Activated T-helper 9 cell treated with anti-CD3 and anti-CD28 coated beads, Interleukin-2, amount 50 U/mL, for 16 hours (primary cell): ENCODE results near the gene TGIF1.
"Not testable (repeated sequence)": the region's sequence is repeated elsewhere in the genome, so short reads cannot be mapped to it uniquely, and the experiment has no call there.

Experiments used
- DNase-seq: peaks from one replicate; pipeline ENCODE4 v3.0.0-alpha.2; 2020; ENCODE audit warnings: low read depth

Gene TGIF1

DNA sequence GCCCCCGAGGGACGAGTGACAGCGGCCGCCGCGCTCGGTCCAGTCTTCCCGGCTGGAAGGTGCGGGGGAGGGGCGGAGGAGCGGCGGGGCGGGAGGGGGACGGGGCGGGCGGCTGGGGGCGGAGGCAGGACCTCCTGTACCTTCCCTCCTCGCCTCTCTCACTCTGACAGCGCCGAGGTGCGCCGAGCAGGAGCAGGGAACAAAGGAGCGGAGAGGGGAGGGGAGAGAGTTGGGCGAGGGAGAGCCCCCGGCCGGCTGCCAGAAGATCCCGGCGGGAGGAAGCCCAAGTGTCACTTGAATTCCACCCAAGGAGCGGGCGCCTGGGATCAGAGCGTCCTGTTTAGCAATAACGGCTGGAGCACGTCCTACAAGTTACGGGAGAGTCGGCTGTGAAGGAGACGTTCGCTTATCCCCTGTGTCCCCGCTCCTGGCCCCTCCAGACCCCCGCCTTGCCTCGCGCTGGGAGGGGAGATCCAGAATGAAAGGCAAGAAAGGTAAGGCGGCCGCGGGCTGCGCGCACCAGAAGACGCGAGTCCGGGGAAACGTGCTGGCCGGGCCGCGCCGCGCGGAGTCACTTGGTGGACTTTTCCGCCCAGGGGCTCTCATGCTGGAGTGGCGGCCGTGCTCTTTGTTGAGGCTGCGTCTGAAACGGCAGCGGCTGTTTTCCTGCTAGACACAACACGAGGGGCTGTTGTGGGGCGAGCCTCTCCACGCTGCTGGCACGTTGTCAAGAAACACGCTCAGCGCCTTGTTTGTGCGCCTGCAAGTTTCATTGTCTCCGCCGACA lies at the start of gene TGIF1:
TSS of gene TGIF1 (plus strand) at position 161 of the 787 bp plus-strand sequence. CDS start at position 479, 318 bp downstream.
- DNase-seq = peak; percentile 62

DNA sequence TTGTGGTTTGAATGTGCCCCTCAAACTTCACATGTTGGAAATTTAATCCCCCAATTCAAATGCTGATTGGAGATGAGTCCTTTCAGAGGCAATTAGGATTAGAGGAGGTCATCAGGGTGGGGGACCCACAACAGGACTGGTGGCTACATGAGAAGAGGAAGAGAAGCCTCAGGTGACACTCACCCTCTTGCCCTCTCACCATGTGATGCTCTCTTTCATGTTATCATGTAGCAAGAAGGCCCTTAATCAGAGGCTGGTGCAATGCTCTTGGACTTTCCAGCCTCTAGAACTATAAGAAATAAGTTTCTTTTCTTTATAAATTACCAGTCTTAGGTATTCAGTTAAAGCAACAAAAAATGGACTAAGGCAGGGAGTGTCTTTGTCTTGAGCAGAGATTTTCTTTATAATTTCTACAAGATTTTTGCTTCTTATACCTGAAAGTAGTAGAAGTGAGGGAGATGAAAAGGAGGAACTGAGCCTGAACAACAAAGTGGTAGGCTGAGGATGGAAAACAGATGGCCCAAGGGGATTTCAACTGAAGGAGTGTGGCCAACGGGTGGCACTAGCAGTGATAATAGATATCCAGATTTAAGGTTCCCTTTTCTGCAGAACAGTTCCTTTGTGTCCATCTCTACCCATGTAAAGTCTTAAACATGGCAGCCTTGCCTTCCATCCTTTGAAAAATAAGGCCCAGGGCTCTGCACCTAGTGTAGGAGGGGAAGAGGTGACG lies 49.2 kb upstream of the TGIF1 start:
- no peak for DNase-seq

DNA sequence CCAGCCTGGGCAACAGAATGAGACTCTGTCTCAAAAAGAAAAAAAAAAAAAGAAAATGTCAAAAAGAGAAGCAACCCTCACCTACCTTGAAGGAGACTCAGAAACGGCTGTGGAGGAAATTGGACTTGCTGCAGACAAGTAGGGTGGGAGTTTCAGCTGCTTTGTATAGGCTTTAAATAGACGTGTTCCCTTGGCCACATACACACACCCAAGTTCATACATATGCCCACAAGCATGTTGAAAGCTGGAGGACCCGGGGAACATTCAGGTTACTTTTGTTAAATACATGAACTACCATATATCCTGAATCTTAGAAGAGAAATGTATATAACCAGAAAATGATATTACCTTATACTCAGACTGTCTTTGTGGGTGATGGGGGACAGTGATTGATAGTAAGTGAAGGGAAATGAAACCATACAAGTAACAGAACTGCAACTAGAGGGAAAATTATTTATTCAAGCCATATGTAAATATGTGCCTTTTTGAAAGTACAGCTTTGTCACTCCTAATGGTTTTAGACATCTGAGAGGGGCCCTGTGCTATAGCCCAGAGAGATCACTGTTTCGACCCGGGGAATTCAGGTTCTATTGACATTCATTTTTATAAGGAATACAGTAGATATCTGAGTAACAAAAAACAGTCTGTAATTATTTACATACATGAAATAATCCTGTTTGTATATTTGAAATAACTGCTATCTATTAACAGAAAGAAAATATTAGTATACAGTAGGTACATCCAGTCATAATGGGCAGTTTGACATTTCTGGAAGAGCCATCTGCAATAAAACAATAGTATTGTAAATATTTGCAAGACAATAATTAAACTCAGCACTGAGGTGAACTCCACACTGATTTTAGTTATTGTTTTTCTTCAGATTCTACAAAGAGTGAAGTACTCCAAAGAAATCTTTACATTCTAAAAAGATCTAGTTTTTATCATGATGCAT lies 48.0 kb upstream of the TGIF1 start:
- no peak for DNase-seq

DNA sequence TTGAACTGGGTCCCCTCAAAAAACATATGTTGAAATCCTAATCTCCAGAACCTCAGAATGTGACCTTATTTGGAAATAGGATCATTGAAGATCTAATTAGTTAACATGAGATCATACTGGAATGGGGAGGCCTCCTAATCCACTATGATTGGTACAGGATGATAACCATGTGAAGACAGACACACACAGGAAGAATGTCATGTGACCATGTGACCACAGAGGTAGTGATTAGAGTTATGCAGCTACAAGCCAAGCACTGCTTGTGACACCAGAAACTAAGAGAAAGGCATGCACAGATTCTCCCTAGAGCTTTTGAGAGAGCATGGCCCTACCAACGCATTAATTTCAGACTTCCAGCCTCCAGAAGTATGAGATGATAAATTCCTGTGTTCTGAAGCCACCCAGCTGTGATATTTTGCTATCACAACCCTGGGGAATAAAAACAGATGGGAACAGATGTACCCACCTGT lies 47.0 kb upstream of the TGIF1 start:
- no peak for DNase-seq

DNA sequence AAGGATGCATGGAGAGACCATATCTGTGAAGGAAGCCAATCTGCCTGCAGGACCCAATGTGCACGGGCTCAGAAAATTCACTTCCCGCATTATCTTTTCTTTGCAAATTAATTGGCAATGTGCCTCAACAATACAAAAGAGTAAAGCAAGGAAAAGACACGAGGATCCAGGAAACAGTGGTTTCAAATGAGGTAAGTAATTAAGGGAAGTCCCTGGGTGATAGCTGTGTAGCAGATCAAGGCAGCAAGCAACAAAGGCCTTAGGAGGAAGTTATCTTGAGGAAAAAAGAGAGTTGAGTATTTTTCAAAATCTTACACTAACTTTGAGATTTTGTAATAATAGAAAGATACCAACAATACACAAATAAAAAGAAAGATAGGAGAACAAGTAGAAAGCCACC lies 44.3 kb upstream of the TGIF1 start:
- DNase-seq = no peak

DNA sequence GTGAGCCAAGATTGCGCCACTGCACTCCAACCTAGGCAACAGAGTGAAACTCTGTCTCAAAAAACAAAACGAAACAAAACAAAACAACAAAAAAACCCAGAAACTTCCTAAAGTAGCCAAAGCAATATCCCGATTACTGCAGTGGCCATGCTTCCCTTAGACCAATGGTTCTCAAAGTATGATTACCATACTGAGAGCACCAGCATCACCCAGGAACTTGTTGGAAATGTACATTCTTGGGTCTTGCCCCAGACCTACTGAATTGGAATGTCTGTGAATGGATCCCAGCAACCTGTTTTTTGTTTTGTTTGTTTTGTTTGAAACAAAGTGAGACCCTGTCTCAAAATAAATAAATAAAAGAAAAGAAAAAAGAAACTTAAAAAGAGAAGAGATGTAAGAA lies 41.9 kb upstream of the TGIF1 start:
- DNase-seq = no peak

DNA sequence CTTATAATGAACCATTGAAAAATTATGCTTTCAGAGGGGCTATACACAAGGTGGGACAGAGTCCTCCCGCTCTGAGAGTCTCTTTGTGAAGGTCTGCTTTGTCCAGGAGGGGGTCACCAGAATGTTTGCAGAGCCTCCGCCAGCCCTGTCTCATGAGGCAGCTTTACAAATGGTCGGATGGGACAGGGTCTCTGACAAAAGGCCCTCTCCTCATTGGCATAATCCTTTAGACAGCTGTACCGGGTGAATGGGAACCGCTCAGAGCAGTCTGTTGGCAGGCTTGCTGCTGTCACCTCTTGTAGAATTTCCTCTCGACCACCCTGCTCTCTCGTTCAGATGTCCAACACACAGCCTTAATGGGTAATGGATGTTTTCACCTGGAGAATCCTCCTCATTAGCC lies 40.2 kb upstream of the TGIF1 start:
- DNase-seq = no peak

DNA sequence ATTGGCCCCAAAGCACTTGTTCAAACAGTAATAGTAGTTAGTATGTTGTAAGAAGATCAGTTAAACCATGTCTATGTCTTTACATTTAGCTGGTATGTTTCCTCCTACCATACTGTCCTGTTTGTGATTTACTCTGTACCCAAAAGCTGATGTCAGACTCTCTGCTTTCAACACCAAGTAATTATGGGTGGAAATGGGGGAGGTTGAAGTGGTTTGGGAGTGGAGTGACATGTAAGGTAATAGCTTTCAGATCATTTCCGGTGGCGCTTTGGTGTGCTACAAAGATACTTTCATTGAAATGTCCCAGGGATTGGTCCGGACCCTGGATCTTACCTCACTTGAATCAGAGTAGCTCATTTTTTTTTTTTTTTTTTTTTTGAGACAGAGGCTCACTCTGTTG lies 39.7 kb upstream of the TGIF1 start:
- no peak for DNase-seq

DNA sequence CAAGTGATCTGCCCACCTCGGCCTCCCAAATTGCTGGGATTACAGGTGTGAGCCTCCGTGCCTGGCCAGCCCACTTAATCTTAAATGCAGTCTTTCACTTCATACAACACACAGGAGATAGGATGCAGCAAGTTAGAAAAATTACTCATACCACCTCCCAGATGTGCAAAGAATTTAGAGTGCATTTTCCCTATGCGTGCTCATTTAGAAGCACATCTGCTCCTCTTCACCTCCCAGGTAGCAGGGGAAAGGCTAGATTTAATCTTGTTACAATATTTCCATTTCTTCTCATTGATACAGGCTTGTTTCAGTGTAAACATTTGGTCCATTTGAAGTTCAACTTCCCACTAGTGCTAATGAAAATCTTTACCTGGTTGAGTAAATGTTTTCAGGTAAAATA lies 39.1 kb upstream of the TGIF1 start:
- not testable (repeated sequence) for DNase-seq

DNA sequence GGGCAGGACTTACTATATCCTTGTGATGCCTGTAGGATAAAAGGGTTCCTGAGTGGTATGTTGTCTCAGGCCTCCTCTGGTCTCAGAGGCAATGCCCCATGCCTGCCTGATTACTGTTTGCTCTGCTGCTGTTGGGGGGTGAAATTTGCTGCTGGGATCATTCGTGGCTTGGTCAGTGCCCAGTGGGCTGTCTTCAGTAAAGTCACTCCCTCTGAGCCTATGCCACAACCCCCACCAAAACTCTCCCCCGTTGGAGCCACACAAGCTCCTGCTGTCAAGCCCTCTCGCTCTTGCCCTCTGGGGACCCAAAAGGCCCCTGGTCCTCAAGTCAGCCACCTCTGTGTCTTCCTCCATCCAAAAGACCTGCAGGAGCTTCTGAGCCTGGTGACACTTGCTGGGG lies 38.6 kb upstream of the TGIF1 start:
- no peak for DNase-seq

DNA sequence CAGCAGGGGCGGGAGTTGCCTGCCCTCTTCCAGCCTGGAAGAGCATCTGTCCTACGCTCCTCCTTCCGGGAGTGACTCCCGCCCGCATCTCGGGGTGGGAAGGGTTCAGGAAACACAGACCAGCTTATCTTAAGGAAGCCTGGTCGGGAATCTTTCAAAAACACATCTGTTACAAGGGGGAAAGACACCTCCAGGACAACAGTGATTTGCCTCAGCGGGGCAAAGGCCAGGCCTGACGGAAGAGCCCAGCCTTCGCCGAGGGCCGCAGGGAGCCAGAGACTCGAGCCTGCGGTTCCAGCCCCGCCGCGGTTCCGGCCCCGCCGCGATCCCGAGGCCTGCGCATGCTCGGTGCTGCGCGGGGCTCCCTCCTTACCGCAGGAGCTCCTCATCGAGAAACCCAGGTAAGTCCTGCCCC lies 38.1 kb upstream of the TGIF1 start:
- peak; percentile 13 for DNase-seq

DNA sequence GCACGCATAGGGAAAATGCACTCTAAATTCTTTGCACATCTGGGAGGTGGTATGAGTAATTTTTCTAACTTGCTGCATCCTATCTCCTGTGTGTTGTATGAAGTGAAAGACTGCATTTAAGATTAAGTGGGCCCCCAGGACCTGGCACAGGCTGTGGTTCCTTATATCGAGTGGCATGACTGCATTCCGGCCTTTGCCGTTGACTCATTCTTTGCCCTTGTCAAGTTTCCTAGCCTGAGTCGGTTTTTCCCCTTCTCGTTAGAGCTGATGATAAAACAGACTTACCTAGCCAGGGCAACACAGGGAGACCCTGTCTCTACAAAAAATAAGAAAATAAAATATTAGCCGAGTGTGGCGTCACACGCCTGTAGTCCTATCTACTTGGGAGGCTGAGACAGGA lies 37.4 kb upstream of the TGIF1 start:
- peak; percentile 16 for DNase-seq

DNA sequence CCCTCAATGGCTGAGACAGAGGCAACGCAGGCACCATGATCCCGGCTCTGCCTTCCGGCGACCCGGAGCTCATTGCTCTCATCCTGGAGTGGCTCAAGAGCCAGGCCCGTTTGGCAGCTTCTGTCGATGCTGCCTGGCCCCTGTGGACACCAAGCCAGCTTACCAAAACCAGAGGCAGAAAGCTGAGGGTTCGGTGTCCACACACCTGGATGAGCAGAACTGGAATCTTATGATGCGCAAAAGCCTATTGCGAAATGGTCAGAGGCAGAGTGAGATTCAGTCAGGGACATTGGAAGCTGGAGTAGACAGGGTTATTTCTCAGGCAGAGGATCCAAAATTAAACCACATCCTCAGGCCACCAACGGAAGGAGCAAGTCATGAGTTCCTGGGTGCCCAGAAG lies 34.9 kb upstream of the TGIF1 start:
- DNase-seq = no peak

DNA sequence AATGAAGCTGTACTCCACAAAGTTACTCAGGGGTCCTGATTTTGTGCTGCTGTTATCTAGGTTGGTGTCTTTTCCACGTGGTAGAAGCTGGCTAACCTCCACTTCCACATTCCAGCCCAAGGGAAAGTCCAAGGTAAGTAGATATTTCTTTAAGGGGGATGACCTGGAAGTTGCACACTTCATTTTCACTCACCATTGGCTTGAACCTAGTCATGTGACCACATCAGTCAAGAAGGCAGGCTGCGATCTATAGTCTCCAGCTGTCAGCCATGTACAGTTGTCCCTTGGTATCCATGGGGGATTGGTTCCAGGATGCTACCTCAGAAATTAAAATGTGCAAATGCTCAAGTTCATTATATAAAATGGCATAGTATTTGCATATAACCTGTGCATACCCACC lies 31.9 kb upstream of the TGIF1 start:
- DNase-seq = no peak

DNA sequence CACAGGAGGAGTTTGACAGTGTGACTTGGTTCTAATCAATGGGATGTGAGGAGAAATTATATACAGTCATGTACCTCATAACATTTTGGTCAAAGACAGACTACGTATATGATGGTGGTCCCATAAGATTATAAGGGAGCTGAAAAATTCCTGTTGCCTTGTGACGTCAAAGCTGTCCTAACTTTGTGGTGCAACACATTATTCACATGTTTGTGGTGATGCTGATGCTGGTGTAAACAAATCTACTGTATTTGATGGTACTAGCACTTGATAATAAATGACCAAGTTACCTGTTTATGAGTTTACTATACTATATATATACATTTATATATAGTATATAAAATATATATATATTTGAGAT lies 29.1 kb upstream of the TGIF1 start:
- no peak for DNase-seq

DNA sequence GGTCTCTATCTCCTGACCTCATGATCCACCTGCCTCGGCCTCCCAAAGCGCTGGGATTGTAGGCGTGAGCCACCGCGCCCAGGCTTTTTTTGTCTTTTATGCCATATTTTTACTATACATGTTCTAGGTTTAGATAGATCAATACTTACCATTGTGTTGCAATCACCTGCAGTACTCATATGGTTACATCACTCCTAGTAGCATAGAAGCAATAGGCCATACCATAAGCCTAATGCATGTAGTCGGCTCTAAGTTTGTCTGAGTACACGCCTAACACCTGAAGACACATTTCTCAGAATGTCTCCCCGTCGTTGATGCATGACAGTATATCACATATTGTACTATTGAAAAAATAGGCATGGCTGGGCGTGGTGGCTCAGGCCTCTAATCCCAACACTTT lies 27.1 kb upstream of the TGIF1 start:
- DNase-seq = no peak

DNA sequence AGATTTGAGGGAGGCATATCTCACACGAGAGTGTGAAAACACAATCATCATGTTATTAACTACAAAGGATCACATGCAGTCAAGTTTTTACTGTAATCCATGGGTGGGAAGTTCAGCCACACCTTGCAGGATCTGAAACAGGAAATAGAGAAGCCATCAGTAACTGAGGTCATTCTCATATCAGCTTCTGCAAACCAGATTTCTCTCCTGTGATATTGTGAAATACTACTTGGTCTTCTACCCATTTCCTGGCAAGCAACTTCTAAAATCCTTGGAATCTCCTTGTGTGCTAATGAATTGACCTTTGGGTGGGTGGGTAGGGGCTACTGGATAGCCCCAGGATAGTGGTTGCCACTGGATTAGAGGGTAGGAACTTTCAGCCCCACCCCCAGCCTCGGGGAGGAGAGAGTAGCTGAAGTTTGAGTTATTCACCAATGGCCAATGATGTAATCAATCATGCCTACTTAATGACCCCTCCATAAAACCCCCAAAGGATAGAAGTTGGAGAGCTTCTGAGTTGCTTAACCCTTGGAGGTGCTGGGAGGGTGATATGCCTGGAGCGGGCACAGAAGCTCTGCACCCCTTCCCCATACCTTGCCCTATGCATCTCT lies 25.6 kb upstream of the TGIF1 start:
- DNase-seq = no peak

DNA sequence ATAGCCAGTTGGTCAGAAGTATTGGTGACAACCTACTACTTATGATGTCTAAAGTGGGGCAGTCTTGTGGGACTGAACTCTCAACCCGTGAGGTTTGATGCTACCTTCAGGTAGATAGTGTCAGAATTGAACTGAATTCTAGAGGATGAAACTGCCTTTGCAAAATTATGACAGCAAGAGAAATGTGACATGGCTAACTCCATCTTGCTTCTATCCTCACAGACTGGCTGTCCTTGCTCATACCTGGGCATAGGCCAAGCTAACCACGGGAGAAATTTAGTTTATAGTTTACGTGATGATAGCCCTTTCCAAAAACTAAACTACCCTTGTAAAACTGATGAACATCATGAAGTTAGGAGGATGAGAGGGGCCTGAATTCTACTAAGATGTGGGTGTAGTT lies 24.9 kb upstream of the TGIF1 start:
- DNase-seq = no peak

DNA sequence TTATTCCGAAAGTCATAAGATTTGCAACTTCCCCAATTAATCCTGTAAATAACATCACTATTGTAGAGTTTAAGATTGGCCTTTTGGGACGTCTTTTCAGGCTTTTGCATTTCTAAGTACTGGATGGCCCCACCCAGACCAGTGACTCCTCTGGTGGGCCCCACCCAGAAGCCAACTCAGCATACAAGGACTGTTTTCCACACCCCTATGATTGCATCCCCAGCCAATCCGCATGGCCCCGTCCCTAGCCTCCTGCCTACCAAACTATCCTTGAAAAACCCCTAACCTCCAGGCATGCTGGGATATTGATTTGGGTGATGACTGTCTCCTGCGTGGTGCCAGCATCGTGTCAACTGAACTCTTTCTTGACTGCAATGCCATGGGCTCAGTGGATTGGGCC lies 24.5 kb upstream of the TGIF1 start:
- DNase-seq = no peak

DNA sequence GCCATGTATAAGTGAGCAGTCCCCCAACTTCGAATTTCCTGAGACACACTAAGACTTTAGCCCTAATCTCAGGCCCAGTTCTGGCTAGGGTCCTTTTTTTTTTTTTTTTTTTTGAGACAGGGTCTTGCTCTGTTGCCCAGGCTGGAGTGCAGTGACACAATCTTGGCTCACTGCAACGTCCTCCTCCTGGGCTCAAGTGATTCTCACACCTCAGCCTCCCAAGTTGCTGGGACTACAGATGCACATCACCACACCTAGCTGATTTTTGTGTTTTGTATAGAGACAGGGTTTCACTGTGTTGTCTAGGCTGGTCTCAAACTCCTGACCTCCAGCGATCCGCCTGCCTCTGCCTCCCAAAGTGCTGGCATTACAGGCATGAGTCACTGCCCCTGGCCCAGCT lies 23.9 kb upstream of the TGIF1 start:
- DNase-seq = no peak

DNA sequence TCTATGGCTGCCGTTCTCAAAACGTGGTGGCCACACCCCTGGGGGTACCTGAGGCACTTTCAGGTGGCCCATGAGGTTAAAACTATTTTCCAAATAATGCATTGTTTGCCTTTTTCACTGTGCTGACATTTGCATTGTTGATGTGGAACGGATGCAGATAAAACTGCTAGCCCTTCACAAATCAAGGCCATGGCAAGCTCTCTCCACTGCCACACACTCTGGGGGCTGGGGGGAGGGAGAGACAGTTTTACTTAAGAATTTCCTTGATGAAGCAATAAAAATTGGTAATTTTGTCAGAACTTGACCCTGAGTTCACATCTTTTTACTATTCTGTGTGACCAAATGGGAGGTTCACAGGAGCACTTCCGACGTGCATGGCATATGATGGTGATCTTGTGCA lies 22.0 kb upstream of the TGIF1 start:
- no peak for DNase-seq

DNA sequence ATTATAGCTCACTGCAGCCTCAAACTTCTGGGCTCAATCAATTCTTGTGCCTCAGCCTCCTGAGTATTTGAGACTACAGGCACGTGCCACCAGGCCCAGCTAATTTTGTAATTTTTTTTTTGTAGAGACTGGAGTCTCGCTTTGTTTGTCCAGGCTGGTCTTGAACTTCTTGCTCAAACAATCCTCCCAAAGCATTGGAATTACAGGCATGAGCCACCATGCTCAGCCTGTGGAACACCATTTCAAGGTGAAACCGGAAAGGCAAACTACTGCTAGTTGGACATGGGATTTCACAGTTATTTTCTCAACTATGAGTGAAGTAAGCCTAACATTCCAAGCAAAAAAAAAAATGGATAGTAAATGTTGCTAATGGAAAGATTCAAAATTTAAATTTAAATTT lies 20.9 kb upstream of the TGIF1 start:
- no peak for DNase-seq
